ENCODE measurements around the gene CAMSAP2. TPM values are rescaled to one million over a fixed set of nuclear protein-coding genes. Genes with fewer than 3 reads are reported as not detected.

The CAMSAP2 gene
- total and polyA plus RNA-seq, 9 donors = 14.5 to 44.5 (median 33.6) TPM

DNA sequence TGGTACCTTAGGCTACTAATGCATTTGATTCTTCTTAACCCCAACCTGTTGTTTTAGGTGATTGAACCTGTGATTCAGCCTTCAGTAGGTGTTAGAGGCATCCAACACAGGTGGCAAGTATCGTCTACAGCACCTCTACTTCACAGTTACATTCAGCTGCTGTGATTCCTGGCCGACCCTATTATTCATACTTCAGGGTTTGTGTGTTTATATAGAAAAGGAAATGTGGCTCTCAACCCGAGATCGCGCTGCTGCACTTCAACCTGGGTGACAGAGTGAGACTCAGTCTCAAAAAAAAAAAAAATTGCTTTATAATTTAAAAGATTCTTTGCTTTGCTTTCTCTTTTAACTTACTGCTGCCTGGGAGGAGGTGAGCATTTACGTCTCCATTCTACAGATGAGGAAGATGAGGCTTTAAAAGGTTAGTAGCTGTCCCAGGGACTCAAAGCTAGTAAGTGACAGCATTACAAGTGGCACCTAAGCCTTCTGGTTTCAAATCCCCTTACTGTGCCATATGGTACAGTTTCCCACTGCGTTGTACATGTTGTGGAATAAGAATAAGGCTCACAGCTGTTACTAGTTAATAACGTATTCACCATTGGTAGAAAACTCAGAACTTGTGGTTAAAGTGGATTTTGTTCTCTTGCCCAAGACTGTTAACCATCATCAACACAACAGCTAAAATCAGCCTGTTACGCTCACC is 124.2 kb downstream of the CAMSAP2 start:
- no peak for DNase-seq
- Histone ChIP-seq H3K27ac (no peak overlapping the region), H3K9me3 (no peaks in the 10 kb centered on the region), H3K27me3 (no peaks in the 10 kb centered on the region), H3K4me1 (ENCODE audit: insufficient read depth) (peaks cover 3% of the 10 kb centered on the region), H3K4me3 (no peak overlapping the region), H3K36me3 (no peaks in the 10 kb centered on the region)
- intact Hi-C loops (cut with DNase I) = no loop called here
- TF ChIP-seq, protein P1, sequence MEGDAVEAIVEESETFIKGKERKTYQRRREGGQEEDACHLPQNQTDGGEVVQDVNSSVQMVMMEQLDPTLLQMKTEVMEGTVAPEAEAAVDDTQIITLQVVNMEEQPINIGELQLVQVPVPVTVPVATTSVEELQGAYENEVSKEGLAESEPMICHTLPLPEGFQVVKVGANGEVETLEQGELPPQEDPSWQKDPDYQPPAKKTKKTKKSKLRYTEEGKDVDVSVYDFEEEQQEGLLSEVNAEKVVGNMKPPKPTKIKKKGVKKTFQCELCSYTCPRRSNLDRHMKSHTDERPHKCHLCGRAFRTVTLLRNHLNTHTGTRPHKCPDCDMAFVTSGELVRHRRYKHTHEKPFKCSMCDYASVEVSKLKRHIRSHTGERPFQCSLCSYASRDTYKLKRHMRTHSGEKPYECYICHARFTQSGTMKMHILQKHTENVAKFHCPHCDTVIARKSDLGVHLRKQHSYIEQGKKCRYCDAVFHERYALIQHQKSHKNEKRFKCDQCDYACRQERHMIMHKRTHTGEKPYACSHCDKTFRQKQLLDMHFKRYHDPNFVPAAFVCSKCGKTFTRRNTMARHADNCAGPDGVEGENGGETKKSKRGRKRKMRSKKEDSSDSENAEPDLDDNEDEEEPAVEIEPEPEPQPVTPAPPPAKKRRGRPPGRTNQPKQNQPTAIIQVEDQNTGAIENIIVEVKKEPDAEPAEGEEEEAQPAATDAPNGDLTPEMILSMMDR (IDR thresholded peaks at IDR 0.05) = no peak
- no peak for TF ChIP-seq POLR2A (IDR thresholded peaks at IDR 0.05)
- TF ChIP-seq EP300 (IDR thresholded peaks at IDR 0.05) = no peak
- 94 to 96% (median 94%) methylated on average over 9 of the region's 9 CpGs for WGBS, 3 donors

DNA sequence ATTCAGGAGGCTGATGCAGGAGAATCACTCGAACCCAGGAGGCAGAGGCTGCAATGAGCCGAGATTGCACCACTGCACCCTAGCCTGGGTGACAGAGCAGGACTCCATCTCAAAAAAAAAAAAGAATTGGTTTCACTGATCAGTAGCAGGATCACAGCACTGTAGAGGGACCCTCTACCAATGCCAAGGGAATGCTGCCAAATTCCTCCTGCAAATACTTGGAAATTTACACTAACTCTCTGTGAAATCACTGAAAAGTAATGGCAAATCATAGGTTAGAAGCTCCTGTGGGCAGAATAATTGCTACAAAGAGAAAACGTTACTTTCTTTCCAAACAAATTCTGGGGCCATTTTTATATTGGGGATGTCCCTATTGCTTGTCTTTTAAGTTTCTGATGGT is 127.4 kb downstream of the CAMSAP2 start:
- H3K27me3 ChIP-seq = no peaks in the 10 kb centered on the region
- TF ChIP-seq, protein P1 (IDR thresholded peaks at IDR 0.05) = no peak
- TF ChIP-seq POLR2A (IDR thresholded peaks at IDR 0.05) = no peak
- DNase-seq = no peak
- H3K9me3 ChIP-seq = no peaks in the 10 kb centered on the region
- intact Hi-C loops (cut with DNase I) = no loop called here
- no peak overlapping the region for H3K4me3 ChIP-seq
- no peak overlapping the region for H3K27ac ChIP-seq
- peaks cover 3% of the 10 kb centered on the region for H3K4me1 ChIP-seq (ENCODE audit: insufficient read depth)
- 58 to 71% (median 64%) methylated on average over 3 of the region's 3 CpGs for WGBS, 3 donors
- H3K36me3 ChIP-seq = no peaks in the 10 kb centered on the region

DNA sequence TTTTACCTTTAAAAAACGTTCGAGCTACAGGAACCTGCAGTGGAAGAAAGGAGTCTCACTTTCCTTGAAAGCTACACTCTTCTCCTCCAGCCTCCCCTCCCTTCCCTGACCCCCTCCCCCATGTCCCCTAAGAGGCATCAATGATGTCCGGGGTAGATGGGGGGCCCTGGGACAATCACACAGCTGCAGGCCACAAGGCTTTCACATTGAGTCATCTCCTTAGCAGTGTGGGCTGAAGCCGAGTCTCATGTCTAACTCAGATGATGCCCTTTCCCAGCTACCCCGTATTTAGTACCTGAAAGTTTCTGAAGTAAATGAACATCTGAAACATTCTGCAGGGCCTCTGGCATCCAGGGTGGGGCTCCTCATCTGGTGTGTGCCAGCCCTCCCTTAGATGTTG is 127.8 kb downstream of the CAMSAP2 start:
- intact Hi-C loops (cut with DNase I) = no loop called here
- 17 to 36% (median 29%) methylated on average over 5 of the region's 5 CpGs for WGBS, 3 donors
- peaks cover 3% of the 10 kb centered on the region for H3K4me1 ChIP-seq (ENCODE audit: insufficient read depth)
- H3K36me3 ChIP-seq = no peaks in the 10 kb centered on the region
- TF ChIP-seq EP300 (IDR thresholded peaks at IDR 0.05) (no peak), POLR2A (IDR thresholded peaks at IDR 0.05) (no peak)
- TF ChIP-seq, protein P1 (IDR thresholded peaks at IDR 0.05) = no peak
- DNase-seq = no peak
- no peak overlapping the region for H3K4me3 ChIP-seq
- no peaks in the 10 kb centered on the region for H3K9me3 ChIP-seq
- no peaks in the 10 kb centered on the region for H3K27me3 ChIP-seq
- no peak overlapping the region for H3K27ac ChIP-seq

DNA sequence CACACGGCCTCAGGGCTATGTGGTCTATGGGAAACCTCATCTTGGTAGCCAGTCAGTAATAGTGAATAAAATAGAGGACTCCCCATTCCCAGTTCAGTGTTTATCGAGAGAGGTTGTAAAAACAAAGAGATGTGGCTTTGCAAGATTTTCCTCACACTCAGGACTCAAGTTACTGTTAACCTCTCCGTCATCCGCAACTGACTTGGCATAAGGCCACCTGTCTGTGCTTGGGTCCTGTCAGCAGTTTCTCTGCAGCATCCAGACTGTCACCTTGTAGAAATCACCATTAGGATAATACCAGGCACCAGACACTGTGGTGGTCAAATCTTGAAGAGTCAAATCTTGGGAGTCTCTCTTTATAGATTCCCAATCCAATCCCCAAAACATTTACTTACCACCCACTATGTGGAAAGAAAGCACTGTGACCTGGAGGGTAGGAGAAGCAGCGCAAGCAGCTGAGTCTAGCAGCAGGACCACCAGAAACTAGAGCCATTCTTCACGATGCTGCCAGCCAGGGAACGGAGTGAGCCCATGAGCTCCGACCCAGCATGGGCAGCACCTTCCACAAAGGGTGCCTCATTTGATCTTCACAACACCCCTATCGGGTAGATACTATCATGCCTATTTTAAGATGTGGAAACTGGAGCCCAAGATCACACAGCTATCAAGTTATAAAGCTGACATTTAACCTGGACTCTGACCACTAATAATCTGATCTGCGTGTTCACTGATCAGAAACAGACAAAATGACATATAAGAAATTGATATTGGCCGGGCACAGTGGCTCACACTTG is 128.5 kb downstream of the CAMSAP2 start:
- intact Hi-C loops (cut with DNase I) = no loop called here
- no peaks in the 10 kb centered on the region for H3K27me3 ChIP-seq
- no peaks in the 10 kb centered on the region for H3K36me3 ChIP-seq
- H3K4me1 ChIP-seq (ENCODE audit: insufficient read depth) = peaks cover 3% of the 10 kb centered on the region
- no peak for DNase-seq
- no peak overlapping the region for H3K4me3 ChIP-seq
- TF ChIP-seq POLR2A (IDR thresholded peaks at IDR 0.05) = no peak
- TF ChIP-seq, protein P1 (IDR thresholded peaks at IDR 0.05) = no peak
- no peak for TF ChIP-seq EP300 (IDR thresholded peaks at IDR 0.05)
- H3K9me3 ChIP-seq = no peaks in the 10 kb centered on the region
- H3K27ac ChIP-seq = no peak overlapping the region
- WGBS, 3 donors = 29 to 54% (median 33%) methylated on average over 11 of the region's 11 CpGs
